Measurements from ENCODE around the gene CCDC85C. TPM values are rescaled to one million over a fixed set of nuclear protein-coding genes. Genes with fewer than 3 reads are reported as not detected.

CCDC85C gene
- total RNA-seq, 1 experiment from 2014 or later, result 35.8 TPM

- H3K27me3 Mint-ChIP-seq (ENCODE audit: low read depth), result peaks cover 14% of the 10 kb centered on the region
Observed at GRCh38 chr14:99597911-99598600, 6.0 kb downstream of the CCDC85C start.

DNA sequence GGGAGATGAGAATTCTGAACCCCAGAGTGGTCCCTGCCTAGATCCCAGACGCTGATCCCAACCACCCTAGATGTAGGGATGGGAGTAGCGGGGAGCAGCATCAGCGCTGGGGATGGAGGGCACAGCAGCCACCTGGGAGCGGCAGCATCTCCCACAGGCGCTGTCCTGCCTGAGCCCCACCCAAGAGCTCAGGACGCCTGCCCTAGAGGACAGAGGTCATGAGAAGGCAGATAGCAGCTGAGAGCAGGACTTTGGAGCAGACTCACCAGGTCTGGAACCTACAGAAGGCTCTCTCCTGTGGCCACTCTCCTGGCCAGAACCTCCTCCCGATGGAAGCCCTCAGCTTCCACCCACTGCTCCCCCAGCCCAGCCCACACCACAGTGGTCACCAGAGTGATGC lies 7.2 kb downstream of the CCDC85C start:
- ChIA-PET CTCF (no interaction called here), POLR2A (no interaction called here)
- peaks cover 37% of the 10 kb centered on the region for H3K4me1 Mint-ChIP-seq
- no peaks in the 10 kb centered on the region for H3K36me3 Mint-ChIP-seq
- TF ChIP-seq MYBL2 (CRISPR knock-in tag; IDR thresholded peaks at IDR 0.05) (no peak), PRRX2 (CRISPR knock-in tag; IDR thresholded peaks at IDR 0.05) (no peak), ELF4 (CRISPR knock-in tag; IDR thresholded peaks at IDR 0.05; ENCODE audit: low read depth) (no peak), GABPB1 (CRISPR knock-in tag; IDR thresholded peaks at IDR 0.05) (no peak)
- peaks cover under 1% of the 10 kb centered on the region for H3K27me3 Mint-ChIP-seq (ENCODE audit: low read depth)
- ATAC-seq (no peak), DNase-seq (ENCODE audit: low spot score) (no peak)
- H3K9me3 Mint-ChIP-seq, result no peaks in the 10 kb centered on the region
- no peak overlapping the region for H3K4me3 Mint-ChIP-seq
- H3K27ac Mint-ChIP-seq, result no peak overlapping the region

More at GRCh38 chr14:99597911-99598600, 6.0 kb downstream of the CCDC85C start:
- ChIA-PET CTCF (no interaction called here), POLR2A (no interaction called here)
- no peak for ATAC-seq
- no peak for DNase-seq (ENCODE audit: low spot score)
- Mint-ChIP-seq H3K9me3 (no peaks in the 10 kb centered on the region), H3K4me3 (no peak overlapping the region), H3K4me1 (peaks cover 37% of the 10 kb centered on the region), H3K36me3 (no peaks in the 10 kb centered on the region), H3K27ac (no peak overlapping the region; the same call in 1 of the 2 replicates)
- no peak for TF ChIP-seq MXD4 (CRISPR knock-in tag; IDR thresholded peaks at IDR 0.05; ENCODE audit: borderline replicate concordance)
- TF ChIP-seq CREB1 (CRISPR knock-in tag; IDR thresholded peaks at IDR 0.05), result no peak
- TF ChIP-seq ZSCAN18 (CRISPR knock-in tag; IDR thresholded peaks at IDR 0.05), result no peak
- TF ChIP-seq HMGA2 (CRISPR knock-in tag; IDR thresholded peaks at IDR 0.05), result no peak
- no peak for TF ChIP-seq FOXP1 (CRISPR knock-in tag; IDR thresholded peaks at IDR 0.05; ENCODE audit: borderline replicate concordance)
- TF ChIP-seq CBFB (CRISPR knock-in tag; IDR thresholded peaks at IDR 0.05; ENCODE audit: low read depth), result no peak
- TF ChIP-seq JUN (CRISPR knock-in tag; IDR thresholded peaks at IDR 0.05), result no peak
- no peak for TF ChIP-seq PRRX2 (CRISPR knock-in tag; IDR thresholded peaks at IDR 0.05)
- TF ChIP-seq E2F4 (CRISPR knock-in tag; IDR thresholded peaks at IDR 0.05; ENCODE audit: borderline replicate concordance, low read depth), result no peak
- no peak for TF ChIP-seq ESRRA (CRISPR knock-in tag; IDR thresholded peaks at IDR 0.05; ENCODE audit: borderline replicate concordance)
- no peak for TF ChIP-seq ZNF219 (CRISPR knock-in tag; IDR thresholded peaks at IDR 0.05; ENCODE audit: borderline replicate concordance)
- TF ChIP-seq, protein P1, sequence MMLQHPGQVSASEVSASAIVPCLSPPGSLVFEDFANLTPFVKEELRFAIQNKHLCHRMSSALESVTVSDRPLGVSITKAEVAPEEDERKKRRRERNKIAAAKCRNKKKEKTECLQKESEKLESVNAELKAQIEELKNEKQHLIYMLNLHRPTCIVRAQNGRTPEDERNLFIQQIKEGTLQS (CRISPR knock-in tag; conservative IDR thresholded peaks at IDR 0.05), result no peak
- no peak for TF ChIP-seq ZNF532 (CRISPR knock-in tag; IDR thresholded peaks at IDR 0.05; ENCODE audit: borderline replicate concordance)
- TF ChIP-seq ZNF416 (CRISPR knock-in tag; IDR thresholded peaks at IDR 0.05), result no peak
